Gastroesophageal sphincter (tissue), 3 donors: ENCODE measurements around the gene CLSTN2.

Experiments
- POLR2A ChIP-seq, 2 donors: fragments of 450-650 bp; IDR thresholded peaks; one replicate each; pipeline ENCODE4 v1.6.1; 2017; ENCODE audit warnings: antibody characterized with exemption in 2 of 2, mild to moderate bottlenecking in 2 of 2, moderate library complexity in 1 of 2
- POLR2AphosphoS5 ChIP-seq: sonication (generic); formaldehyde crosslinking; IDR thresholded peaks from one replicate; pipeline ENCODE4 v1.6.1; 2017; ENCODE audit warnings: antibody characterized with exemption
- TF ChIP-seq, protein P1 (sequence below), 4 experiments: fragments of 200-600 bp in 2 of 4; fragments of 450-650 bp in 2 of 4; sonication (generic) in 1 of 4; IDR thresholded peaks; one replicate each; pipeline ENCODE4 v1.5.1; 2017 to 2019; ENCODE audit warnings: antibody characterized with exemption in 4 of 4, mild to moderate bottlenecking in 2 of 4, moderate library complexity in 2 of 4

DNA sequence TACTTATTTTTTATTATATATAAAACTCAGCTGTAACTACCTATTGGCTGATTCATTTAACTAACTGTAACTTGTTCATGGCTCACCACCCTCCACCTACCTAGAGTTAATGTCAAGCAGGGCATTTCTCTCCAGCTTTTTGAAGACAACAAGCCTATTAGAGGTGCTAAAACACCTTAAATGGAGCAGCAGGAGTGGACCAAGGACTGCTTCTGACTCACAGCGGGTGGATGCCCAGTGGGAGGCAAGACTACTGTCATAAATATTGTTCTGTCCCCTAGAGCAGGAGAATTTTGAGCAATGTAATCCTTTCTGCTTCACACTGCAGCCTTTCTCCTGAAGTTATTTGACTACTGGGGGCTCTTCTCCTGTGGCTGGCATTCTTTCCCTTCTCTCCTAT is 146.9 kb downstream of the CLSTN2 start:
- TF ChIP-seq POLR2AphosphoS5 = no peak
- TF ChIP-seq POLR2A (IDR thresholded peaks at IDR 0.05) = no peak
- TF ChIP-seq, protein P1, sequence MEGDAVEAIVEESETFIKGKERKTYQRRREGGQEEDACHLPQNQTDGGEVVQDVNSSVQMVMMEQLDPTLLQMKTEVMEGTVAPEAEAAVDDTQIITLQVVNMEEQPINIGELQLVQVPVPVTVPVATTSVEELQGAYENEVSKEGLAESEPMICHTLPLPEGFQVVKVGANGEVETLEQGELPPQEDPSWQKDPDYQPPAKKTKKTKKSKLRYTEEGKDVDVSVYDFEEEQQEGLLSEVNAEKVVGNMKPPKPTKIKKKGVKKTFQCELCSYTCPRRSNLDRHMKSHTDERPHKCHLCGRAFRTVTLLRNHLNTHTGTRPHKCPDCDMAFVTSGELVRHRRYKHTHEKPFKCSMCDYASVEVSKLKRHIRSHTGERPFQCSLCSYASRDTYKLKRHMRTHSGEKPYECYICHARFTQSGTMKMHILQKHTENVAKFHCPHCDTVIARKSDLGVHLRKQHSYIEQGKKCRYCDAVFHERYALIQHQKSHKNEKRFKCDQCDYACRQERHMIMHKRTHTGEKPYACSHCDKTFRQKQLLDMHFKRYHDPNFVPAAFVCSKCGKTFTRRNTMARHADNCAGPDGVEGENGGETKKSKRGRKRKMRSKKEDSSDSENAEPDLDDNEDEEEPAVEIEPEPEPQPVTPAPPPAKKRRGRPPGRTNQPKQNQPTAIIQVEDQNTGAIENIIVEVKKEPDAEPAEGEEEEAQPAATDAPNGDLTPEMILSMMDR (IDR thresholded peaks at IDR 0.05) = no peak
